SK-N-SH (cell line): ENCODE results near the gene EFCAB13. TPM values are rescaled to one million over a fixed set of nuclear protein-coding genes. Genes with fewer than 3 reads are reported as not detected.

Source experiments
- CTCF ChIA-PET: fragments of 300-600, 350-600 bp; formaldehyde crosslinking; extraction: SDS; loops from one replicate; lab custom pipeline; 2021; lab: Yijun Ruan, JAX
- POLR2A ChIA-PET: fragments of 350-600 bp; sonication (Branson Sonifier 250); formaldehyde crosslinking; extraction: SDS; loops from one replicate; lab custom pipeline; 2020; ENCODE audit warnings: antibody characterized with exemption, inconsistent platforms; lab: Yijun Ruan, JAX
- DNase-seq: peaks from one replicate; pipeline ENCODE4 v3.0.0; 2012
- H2AFZ ChIP-seq: fragments of 200-600 bp; sonication (generic); 2 replicates; pipeline ENCODE4 v1.8.1; 2016; ENCODE audit warnings: antibody characterized with exemption, mild to moderate bottlenecking, low read depth
- H3F3A ChIP-seq: fragments of 200-600 bp; sonication (generic); replicated peaks from 2 replicates; pipeline ENCODE3; 2016; ENCODE audit warnings: antibody characterized with exemption, mild to moderate bottlenecking; ENCODE audit not compliant: insufficient read depth
- H3K27ac ChIP-seq, 2 experiments: fragments of 200-500 bp in 1 of 2; fragments of 200-600 bp in 1 of 2; sonication (Bioruptor generic) in 1 of 2; sonication (generic), shearing (Covaris generic) in 1 of 2; 2 replicates each; pipeline versions ENCODE4 v1.5.1 to v1.6.1; 2014 to 2016; ENCODE audit warnings: low read depth in 2 of 2, inconsistent platforms in 1 of 2, low read length in 1 of 2, mild to moderate bottlenecking in 1 of 2, mixed read lengths in 1 of 2
- H3K27me3 ChIP-seq: fragments of 200-600 bp; sonication (generic), shearing (Covaris generic); 2 replicates; pipeline ENCODE4 v1.6.1; 2016; ENCODE audit warnings: mixed run types; ENCODE audit not compliant: insufficient read depth
- H3K36me3 ChIP-seq, 2 experiments: fragments of 200-500 bp in 1 of 2; fragments of 200-600 bp in 1 of 2; sonication (Bioruptor generic) in 1 of 2; sonication (generic) in 1 of 2; replicated peaks in 1 of 2; 2 replicates each; pipeline versions ENCODE3 to v1.5.1; 2014 to 2016; ENCODE audit warnings: low read length in 1 of 2, mild to moderate bottlenecking in 1 of 2; ENCODE audit not compliant: insufficient read depth in 2 of 2, control insufficient read depth in 1 of 2
- H3K4me1 ChIP-seq, 2 experiments: fragments of 200-500 bp in 1 of 2; fragments of 200-600 bp in 1 of 2; sonication (Bioruptor generic) in 1 of 2; sonication (generic), shearing (Covaris generic) in 1 of 2; 2 replicates each; pipeline versions ENCODE4 v1.5.1 to v1.6.1; 2014 to 2016; ENCODE audit warnings: low read depth in 1 of 2, low read length in 1 of 2, mixed run types in 1 of 2; ENCODE audit not compliant: insufficient read depth in 2 of 2, control insufficient read depth in 1 of 2
- H3K4me2 ChIP-seq: fragments of 200-600 bp; sonication (generic), shearing (Covaris generic); 2 replicates; pipeline ENCODE4 v1.6.1; 2017; ENCODE audit warnings: mixed run types
- H3K4me3 ChIP-seq, 2 experiments: fragments of 200-500 bp in 1 of 2; fragments of 200-600 bp in 1 of 2; sonication (Bioruptor generic) in 1 of 2; sonication (generic), shearing (Covaris generic) in 1 of 2; 2 replicates each; pipeline versions ENCODE4 v1.5.1 to v1.8.1; 2014 to 2016; ENCODE audit warnings: low read depth in 2 of 2, inconsistent platforms in 1 of 2, low read length in 1 of 2, mild to moderate bottlenecking in 1 of 2, mixed read lengths in 1 of 2, moderate library complexity in 1 of 2
- H3K79me2 ChIP-seq: fragments of 200-600 bp; sonication (generic); 2 replicates; pipeline ENCODE4 v1.8.1; 2017; ENCODE audit warnings: mild to moderate bottlenecking; ENCODE audit not compliant: insufficient read depth
- H3K9ac ChIP-seq: fragments of 200-600 bp; sonication (generic); 2 replicates; pipeline ENCODE4 v1.6.1; 2017; ENCODE audit warnings: mixed run types
- H3K9me2 ChIP-seq: fragments of 200-600 bp; sonication (generic); 2 replicates; pipeline ENCODE4 v1.6.1; 2017; ENCODE audit warnings: mixed run types
- H3K9me3 ChIP-seq: fragments of 200-600 bp; sonication (generic); 2 replicates; pipeline ENCODE4 v1.6.1; 2017; ENCODE audit warnings: mixed run types, mild to moderate bottlenecking, moderate library complexity
- H4K20me1 ChIP-seq: fragments of 200-600 bp; sonication (generic); 2 replicates; pipeline ENCODE4 v1.6.1; 2017; ENCODE audit warnings: mild to moderate bottlenecking, mixed run types; ENCODE audit not compliant: insufficient read depth
- CHD2 ChIP-seq: fragments of 150-350 bp; IDR thresholded peaks from 2 replicates; pipeline ENCODE4 v1.6.1; 2018; ENCODE audit warnings: low read length; ENCODE audit not compliant: partially characterized antibody
- CTCF ChIP-seq: fragments of 200-600 bp; sonication (generic); IDR thresholded peaks from 2 replicates; pipeline ENCODE4 v1.6.1; 2017; ENCODE audit warnings: antibody characterized with exemption, mild to moderate bottlenecking, moderate library complexity
- EP300 ChIP-seq, 2 experiments: IDR thresholded peaks; 2 replicates each; pipeline versions ENCODE4 v1.4.0 to v1.6.1; 2012; ENCODE audit warnings: borderline replicate concordance in 1 of 2, low read depth in 1 of 2, low read length in 1 of 2
- EZH2phosphoT487 ChIP-seq: fragments of 200-600 bp; sonication (generic); IDR thresholded peaks from 2 replicates; pipeline ENCODE4 v1.6.1; 2017; ENCODE audit warnings: low read depth, mixed run types, mild to moderate bottlenecking, antibody characterized with exemption, moderate library complexity, borderline replicate concordance
- FOSL2 ChIP-seq: IDR thresholded peaks from 2 replicates; pipeline ENCODE4 v1.4.0; 2012; ENCODE audit warnings: low read depth, mild to moderate bottlenecking, moderate library complexity, borderline replicate concordance
- FOXJ3 ChIP-seq: sonication (generic); formaldehyde crosslinking; IDR thresholded peaks from 2 replicates; pipeline ENCODE4 v1.5.1; 2020; ENCODE audit warnings: mild to moderate bottlenecking, missing genetic modification reagents
- FOXM1 ChIP-seq: IDR thresholded peaks from 2 replicates; pipeline ENCODE4 v1.4.0; 2012; ENCODE audit warnings: low read depth, mild to moderate bottlenecking
- GATA2 ChIP-seq: sonication (generic); formaldehyde crosslinking; IDR thresholded peaks from 2 replicates; pipeline ENCODE4 v1.5.0; 2020; ENCODE audit warnings: mild to moderate bottlenecking, missing genetic modification reagents
- IRF3 ChIP-seq: fragments of 150-350 bp; IDR thresholded peaks from 2 replicates; pipeline ENCODE4 v1.6.1; 2016; ENCODE audit warnings: mild to moderate bottlenecking, low read depth, low read length
- JUND ChIP-seq: IDR thresholded peaks from 2 replicates; pipeline ENCODE4 v1.4.0; 2012
- MAX ChIP-seq: IDR thresholded peaks from 2 replicates; pipeline ENCODE4 v1.4.0; 2012; ENCODE audit warnings: low read depth
- POLR2AphosphoS5 ChIP-seq: IDR thresholded peaks from 2 replicates; pipeline ENCODE4 v1.6.1; 2012; ENCODE audit warnings: low read depth, low read length
- REST ChIP-seq: IDR thresholded peaks from 2 replicates; pipeline ENCODE4 v1.6.1; 2012; ENCODE audit warnings: mild to moderate bottlenecking, low read depth, low read length, moderate library complexity
- RFX5 ChIP-seq: IDR thresholded peaks from 2 replicates; pipeline ENCODE4 v1.6.1; 2012; ENCODE audit warnings: mild to moderate bottlenecking, improper control_type of control experiment, low read length
- RXRA ChIP-seq: IDR thresholded peaks from 2 replicates; pipeline ENCODE4 v1.4.0; 2012; ENCODE audit warnings: low read depth, mild to moderate bottlenecking, borderline replicate concordance
- SMC3 ChIP-seq: IDR thresholded peaks from 2 replicates; pipeline ENCODE4 v1.6.1; 2012; ENCODE audit warnings: low read depth, low read length, improper control_type of control experiment
- TAF1 ChIP-seq: IDR thresholded peaks from 2 replicates; pipeline ENCODE4 v1.6.1; 2012; ENCODE audit warnings: low read depth, mild to moderate bottlenecking, low read length, moderate library complexity, borderline replicate concordance
- USF2 ChIP-seq: fragments of 150-350 bp; IDR thresholded peaks from 2 replicates; pipeline ENCODE4 v1.6.1; 2017; ENCODE audit warnings: antibody characterized with exemption, low read length, low read depth, borderline replicate concordance
- WGBS: methylation state at CpG from one replicate; pipeline ENCODE4 v1.1.6; 2017; ENCODE audit warnings: low lambda C conversion rate; 5-methylcytosine and 5-hydroxymethylcytosine counted together
- polyA plus RNA-seq, 3 experiments: library from polyadenylated mRNA; depleted of rRNA; stranded (reverse); fragments of >200 nt; gene quantifications; 2 replicates each; pipeline ENCODE4 v1.2.3, GENCODE V29; 2012

EFCAB13 gene
- polyA plus RNA-seq, 1 of the 3 experiments (the other 2 are of a cell fraction) = 0.16 TPM

GRCh38 chr17:47404875-47405274 is 81.1 kb downstream of the EFCAB13 start:
- no peaks in the 10 kb centered on the region for H3F3A ChIP-seq
- H3K27ac ChIP-seq = no peak overlapping the region
- no peak overlapping the region for H3K4me3 ChIP-seq
- no peak overlapping the region for H2AFZ ChIP-seq
- H4K20me1 ChIP-seq = no peaks in the 10 kb centered on the region
- CTCF ChIA-PET = interaction anchor here (0.7 to 1.4 kb wide), 2 partner anchors 211 to 574 kb away, joined by 3 to 4 read pairs; no protein-coding TSS in a partner anchor
- H3K36me3 ChIP-seq = no peaks in the 10 kb centered on the region
- TF ChIP-seq POLR2AphosphoS5 (no peak), FOSL2 (no peak), RXRA (0 out of 2 replicates have a peak, but pooled peaks have one; percentile 16), GATA2 (no peak), MAX (no peak)
- H3K4me1 ChIP-seq = no peaks in the 10 kb centered on the region
- H3K27me3 ChIP-seq = no peaks in the 10 kb centered on the region
- H3K9ac ChIP-seq = no peak overlapping the region
- H3K4me2 ChIP-seq = no peak overlapping the region
- H3K79me2 ChIP-seq = no peaks in the 10 kb centered on the region
- H3K9me2 ChIP-seq = no peaks in the 10 kb centered on the region
- DNase-seq = no peak
- POLR2A ChIA-PET = no interaction called here
- no peaks in the 10 kb centered on the region for H3K9me3 ChIP-seq

- TF ChIP-seq RFX5 = no peak
- TF ChIP-seq CTCF = no peak
- no peak for TF ChIP-seq IRF3
- TF ChIP-seq USF2 = no peak
- no peak for TF ChIP-seq FOXJ3
- TF ChIP-seq RXRA = no peak
- TF ChIP-seq FOXM1 = no peak
- TF ChIP-seq EP300 (IDR thresholded peaks at IDR 0.05; ENCODE audit: borderline replicate concordance in 1 of 2, low read depth in 1 of 2, low read length in 1 of 2) = no peak
- TF ChIP-seq JUND = no peak
- no peak for TF ChIP-seq GATA2
- TF ChIP-seq CHD2 = no peak
- TF ChIP-seq TAF1 = no peak
- no peak for TF ChIP-seq EZH2phosphoT487
- TF ChIP-seq REST = no peak
- TF ChIP-seq SMC3 = no peak
- Histone ChIP-seq H3K27ac (no peak overlapping the region), H4K20me1 (no peaks in the 10 kb centered on the region), H3F3A (no peaks in the 10 kb centered on the region), H3K4me1 (no peaks in the 10 kb centered on the region), H3K9me3 (no peaks in the 10 kb centered on the region), H3K79me2 (no peaks in the 10 kb centered on the region), H3K9ac (no peak overlapping the region), H2AFZ (no peak overlapping the region; the same call in 1 of the 2 replicates), H3K4me3 (no peak overlapping the region), H3K4me2 (no peak overlapping the region), H3K9me2 (no peaks in the 10 kb centered on the region), H3K27me3 (no peaks in the 10 kb centered on the region), H3K36me3 (no peaks in the 10 kb centered on the region)
- ChIA-PET POLR2A (no interaction called here), CTCF (no interaction called here)
- 83% methylated on average over 3 of the region's 3 CpGs for WGBS
- DNase-seq = no peak
Observed at GRCh38 chr17:47413872-47414271, 90.1 kb downstream of the EFCAB13 start.
